Measurements from ENCODE around the gene SNAPIN.

The SNAPIN gene

DNA sequence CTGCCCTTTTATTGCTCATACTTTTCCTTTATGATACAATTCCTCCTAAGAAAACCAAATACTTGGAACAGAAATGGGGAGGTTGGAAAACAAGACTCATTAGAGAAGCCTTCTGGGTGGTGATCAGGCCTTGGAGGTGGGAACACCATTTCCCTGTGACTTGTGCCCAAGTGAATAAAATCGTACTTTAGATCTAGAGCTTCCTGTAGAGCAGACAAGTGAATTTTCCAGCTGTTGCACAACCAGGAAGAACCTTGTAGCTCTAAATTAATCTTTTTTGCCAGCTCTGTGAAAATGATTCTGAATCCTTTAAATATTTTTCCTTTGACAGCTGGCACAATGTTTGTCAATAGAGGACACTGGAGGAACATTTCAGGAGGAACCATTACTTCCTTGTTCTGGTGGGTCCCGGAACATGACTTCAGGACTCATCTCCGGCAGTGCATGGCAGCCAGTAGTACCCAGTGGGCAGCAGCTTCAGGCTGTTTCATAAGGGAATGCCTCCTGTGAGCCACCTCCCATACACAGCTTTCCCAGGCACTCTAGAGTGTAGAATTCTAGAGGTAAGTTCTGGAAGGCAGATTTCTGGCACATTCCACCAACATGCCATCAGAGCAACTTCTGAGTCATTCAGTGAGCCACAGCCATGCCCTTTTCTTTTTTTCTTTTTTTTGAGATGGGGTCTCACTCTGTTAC is 5.5 kb upstream of the SNAPIN start:
- H3K79me2 ChIP-seq (ENCODE audit: insufficient read depth, low read length) = no peaks in the 10 kb centered on the region
- no peaks in the 10 kb centered on the region for H4K20me1 ChIP-seq (ENCODE audit: insufficient read depth, low read length)
- no peaks in the 10 kb centered on the region for H3K27me3 ChIP-seq (ENCODE audit: insufficient read depth, low read length)
- H3K4me2 ChIP-seq (ENCODE audit: low read length) = no peak overlapping the region
- H3K27ac ChIP-seq (ENCODE audit: low read depth, low read length, poor library complexity, severe bottlenecking) = no peak overlapping the region
- no peak overlapping the region for H3K4me3 ChIP-seq (ENCODE audit: low read depth, low read length, poor library complexity, severe bottlenecking)
- no peak overlapping the region for H3K9ac ChIP-seq (ENCODE audit: low read length)
- H3K4me1 ChIP-seq (ENCODE audit: insufficient read depth, low read length, severe bottlenecking) = peaks cover 9% of the 10 kb centered on the region
- H3K9me2 ChIP-seq (ENCODE audit: low read depth, low read length) = no peaks in the 10 kb centered on the region
- TF ChIP-seq EZH2 (IDR thresholded peaks at IDR 0.05; ENCODE audit: borderline replicate concordance, low read length) = no peak
- TF ChIP-seq, protein P1, sequence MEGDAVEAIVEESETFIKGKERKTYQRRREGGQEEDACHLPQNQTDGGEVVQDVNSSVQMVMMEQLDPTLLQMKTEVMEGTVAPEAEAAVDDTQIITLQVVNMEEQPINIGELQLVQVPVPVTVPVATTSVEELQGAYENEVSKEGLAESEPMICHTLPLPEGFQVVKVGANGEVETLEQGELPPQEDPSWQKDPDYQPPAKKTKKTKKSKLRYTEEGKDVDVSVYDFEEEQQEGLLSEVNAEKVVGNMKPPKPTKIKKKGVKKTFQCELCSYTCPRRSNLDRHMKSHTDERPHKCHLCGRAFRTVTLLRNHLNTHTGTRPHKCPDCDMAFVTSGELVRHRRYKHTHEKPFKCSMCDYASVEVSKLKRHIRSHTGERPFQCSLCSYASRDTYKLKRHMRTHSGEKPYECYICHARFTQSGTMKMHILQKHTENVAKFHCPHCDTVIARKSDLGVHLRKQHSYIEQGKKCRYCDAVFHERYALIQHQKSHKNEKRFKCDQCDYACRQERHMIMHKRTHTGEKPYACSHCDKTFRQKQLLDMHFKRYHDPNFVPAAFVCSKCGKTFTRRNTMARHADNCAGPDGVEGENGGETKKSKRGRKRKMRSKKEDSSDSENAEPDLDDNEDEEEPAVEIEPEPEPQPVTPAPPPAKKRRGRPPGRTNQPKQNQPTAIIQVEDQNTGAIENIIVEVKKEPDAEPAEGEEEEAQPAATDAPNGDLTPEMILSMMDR (IDR thresholded peaks at IDR 0.05; ENCODE audit: low read length) = no peak
- peak overlapping the region; percentile 100 for H2AFZ ChIP-seq (ENCODE audit: low read length)
- H3K36me3 ChIP-seq (ENCODE audit: insufficient read depth, low read length) = no peaks in the 10 kb centered on the region
- H3K9me3 ChIP-seq (ENCODE audit: low read length) = no peaks in the 10 kb centered on the region
- peaks cover 6% of the 10 kb centered on the region; the same call in 1 of the 2 replicates for H3F3A ChIP-seq (ENCODE audit: insufficient read depth, low read length)

DNA sequence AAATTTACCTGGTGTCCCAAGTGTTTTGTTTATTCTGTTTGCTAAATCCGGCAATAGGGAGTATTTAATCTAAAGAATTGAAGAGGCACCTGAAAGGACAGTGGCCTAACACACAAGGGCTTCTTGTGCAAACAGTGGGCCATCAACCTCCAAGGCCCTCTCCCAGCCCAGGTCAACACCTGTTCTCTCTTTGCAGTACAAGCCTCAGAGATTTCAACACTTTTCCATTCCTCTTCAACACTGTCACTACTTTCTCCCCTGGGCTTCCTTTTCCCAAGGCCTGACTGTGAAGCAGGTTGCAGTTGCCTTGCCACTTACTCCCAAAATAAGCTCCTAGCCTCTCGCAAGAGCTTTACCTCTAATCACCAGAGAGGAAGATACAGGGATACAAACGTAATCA is 3.2 kb upstream of the SNAPIN start:
- no peak for TF ChIP-seq EZH2 (IDR thresholded peaks at IDR 0.05; ENCODE audit: borderline replicate concordance, low read length)
- TF ChIP-seq, protein P1 (IDR thresholded peaks at IDR 0.05; ENCODE audit: low read length) = no peak
- 0 out of 2 replicates have a peak overlapping the region, but pooled peaks have one; percentile 53 for H2AFZ ChIP-seq (ENCODE audit: low read length)
- no peaks in the 10 kb centered on the region for H3K36me3 ChIP-seq (ENCODE audit: insufficient read depth, low read length)
- H3K27ac ChIP-seq (ENCODE audit: low read depth, low read length, poor library complexity, severe bottlenecking) = peak overlapping the region; percentile 10
- H3K4me1 ChIP-seq (ENCODE audit: insufficient read depth, low read length, severe bottlenecking) = peaks cover 24% of the 10 kb centered on the region
- H3F3A ChIP-seq (ENCODE audit: insufficient read depth, low read length) = peaks cover 6% of the 10 kb centered on the region; the same call in 1 of the 2 replicates
- H3K9ac ChIP-seq (ENCODE audit: low read length) = no peak overlapping the region
- H3K27me3 ChIP-seq (ENCODE audit: insufficient read depth, low read length) = no peaks in the 10 kb centered on the region
- no peaks in the 10 kb centered on the region for H4K20me1 ChIP-seq (ENCODE audit: insufficient read depth, low read length)
- H3K79me2 ChIP-seq (ENCODE audit: insufficient read depth, low read length) = 0 out of 2 replicates have a peak, but pooled peaks cover 7% of the 10 kb centered on the region
- no peaks in the 10 kb centered on the region for H3K9me3 ChIP-seq (ENCODE audit: low read length)
- no peak overlapping the region for H3K4me3 ChIP-seq (ENCODE audit: low read depth, low read length, poor library complexity, severe bottlenecking)
- H3K9me2 ChIP-seq (ENCODE audit: low read depth, low read length) = no peaks in the 10 kb centered on the region
- no peak overlapping the region for H3K4me2 ChIP-seq (ENCODE audit: low read length)

GRCh38 chr1:153659175-153659534 is 652 bp downstream of the SNAPIN start:
- no peaks in the 10 kb centered on the region for H3K9me2 ChIP-seq (ENCODE audit: low read depth, low read length)
- H3K27ac ChIP-seq (ENCODE audit: low read depth, low read length, poor library complexity, severe bottlenecking) = peak overlapping the region; percentile 68
- TF ChIP-seq, protein P1 (IDR thresholded peaks at IDR 0.05; ENCODE audit: low read length) = no peak
- no peak for TF ChIP-seq EZH2 (IDR thresholded peaks at IDR 0.05; ENCODE audit: borderline replicate concordance, low read length)
- H3K9me3 ChIP-seq (ENCODE audit: low read length) = no peaks in the 10 kb centered on the region
- H3K27me3 ChIP-seq (ENCODE audit: insufficient read depth, low read length) = no peaks in the 10 kb centered on the region
- H3F3A ChIP-seq (ENCODE audit: insufficient read depth, low read length) = peaks cover 3% of the 10 kb centered on the region
- 0 out of 2 replicates have a peak, but pooled peaks cover 7% of the 10 kb centered on the region for H3K79me2 ChIP-seq (ENCODE audit: insufficient read depth, low read length)
- H2AFZ ChIP-seq (ENCODE audit: low read length) = no peak overlapping the region
- H3K4me2 ChIP-seq (ENCODE audit: low read length) = peak overlapping the region; percentile 75
- H3K4me1 ChIP-seq (ENCODE audit: insufficient read depth, low read length, severe bottlenecking) = peaks cover 17% of the 10 kb centered on the region
- peak overlapping the region; percentile 83 for H3K4me3 ChIP-seq (ENCODE audit: low read depth, low read length, poor library complexity, severe bottlenecking)
- H4K20me1 ChIP-seq (ENCODE audit: insufficient read depth, low read length) = no peaks in the 10 kb centered on the region
- H3K36me3 ChIP-seq (ENCODE audit: insufficient read depth, low read length) = peaks cover 36% of the 10 kb centered on the region
- peak overlapping the region; percentile 87 for H3K9ac ChIP-seq (ENCODE audit: low read length)
